Measurements from ENCODE around the gene ESPN. TPM values are rescaled to one million over a fixed set of nuclear protein-coding genes. Genes with fewer than 3 reads are reported as not detected.

ESPN gene
- total RNA-seq, 2 donors from 2014 or later: 4.1 to 10.5 TPM

- Mint-ChIP-seq H3K36me3 (ENCODE audit: low read depth) (no peaks in the 10 kb centered on the region), H3K4me3 (no peak overlapping the region), H3K9me3 (no peaks in the 10 kb centered on the region), H3K27me3 (ENCODE audit: insufficient read depth) (no peaks in the 10 kb centered on the region), H3K4me1 (no peaks in the 10 kb centered on the region), H3K27ac (no peak overlapping the region)
- 83 to 89% methylated on average over 7 of the region's 7 CpGs for WGBS, 2 experiments (ENCODE audit: insufficient coverage in 1 of 2, insufficient read length in 1 of 2)
- Histone ChIP-seq H3K27ac (ENCODE audit: low read depth, low read length) (no peak overlapping the region), H3K9ac (ENCODE audit: extremely low read depth, low read length, poor library complexity, severe bottlenecking) (no peak overlapping the region), H3K27me3 (ENCODE audit: control insufficient read depth, insufficient read depth, low read length, poor library complexity, severe bottlenecking) (no peaks in the 10 kb centered on the region), H3K36me3 (ENCODE audit: control insufficient read depth, insufficient read depth, low read length) (no peaks in the 10 kb centered on the region), H3K4me3 (ENCODE audit: low read length) (no peak overlapping the region), H3K4me1 (ENCODE audit: control insufficient read depth, insufficient read depth, low read length) (no peaks in the 10 kb centered on the region), H3K9me3 (ENCODE audit: control insufficient read depth, low read length) (no peaks in the 10 kb centered on the region)
- TF ChIP-seq CTCF (conservative IDR thresholded peaks at IDR 0.05): no peak
- no peak for DNase-seq
These were observed 82.5 kb downstream of the ESPN start for GRCh38 chr1:6507037-6507428.

DNA sequence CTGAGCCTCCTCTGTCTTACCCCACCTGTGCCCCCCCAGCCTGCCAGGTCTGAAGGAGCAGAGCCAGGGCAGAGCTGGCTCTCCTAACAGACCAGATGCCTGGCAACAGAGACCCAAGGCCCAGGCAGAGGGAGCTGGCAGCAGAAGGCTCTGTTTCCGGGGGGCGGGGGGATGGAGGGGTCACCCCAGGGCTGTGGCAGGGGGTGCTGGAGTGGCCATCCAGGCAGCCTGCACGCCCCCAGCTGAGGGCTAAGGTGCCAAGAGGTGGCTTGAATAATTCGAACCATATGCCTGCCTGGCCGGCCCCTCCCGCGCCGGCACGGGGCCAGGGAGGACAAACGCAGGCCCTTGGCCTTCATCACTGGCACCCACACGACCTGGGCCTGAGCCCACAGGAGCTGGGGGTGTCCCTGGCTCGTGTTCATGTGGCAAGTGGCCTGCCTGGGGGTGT lies 82.9 kb downstream of the ESPN start:
- WGBS, 2 experiments (ENCODE audit: insufficient coverage in 1 of 2, insufficient read length in 1 of 2): 92 to 98% methylated on average over 11 to 12 of the region's 12 CpGs
- TF ChIP-seq CTCF (conservative IDR thresholded peaks at IDR 0.05): no peak

DNA sequence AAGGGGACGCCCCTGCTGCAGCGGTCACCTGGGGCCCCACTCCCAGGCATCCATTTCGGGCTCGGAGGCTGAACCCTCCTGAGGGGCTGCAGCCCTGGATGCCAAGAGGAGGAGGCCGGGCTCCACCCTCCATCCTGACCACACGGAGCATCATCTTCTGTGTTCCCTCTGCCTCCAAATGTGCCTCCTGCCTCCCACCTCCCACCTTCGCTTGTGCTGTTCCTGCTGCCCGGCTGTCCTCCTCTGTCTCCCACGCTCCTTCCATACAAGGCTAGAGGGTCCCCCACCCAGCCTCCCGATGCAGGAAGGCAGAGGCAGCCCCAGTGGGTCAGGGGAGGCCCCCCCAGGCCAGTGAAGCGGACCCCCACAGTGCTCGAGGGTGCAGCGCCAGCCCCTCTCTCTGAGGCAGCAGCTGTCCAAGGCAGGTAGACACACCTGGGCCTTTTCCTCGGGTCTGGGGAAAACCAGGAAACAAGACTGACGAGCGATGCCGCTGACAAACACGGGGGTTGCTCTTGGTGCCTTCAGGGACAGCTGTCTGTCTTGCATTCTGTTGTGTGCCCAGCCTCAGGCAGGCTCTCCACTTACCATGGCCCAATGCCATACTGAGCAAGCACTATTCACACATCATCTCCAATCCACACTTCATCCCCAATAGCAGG lies 83.7 kb downstream of the ESPN start:
- peak; percentile 41 for DNase-seq
- H3K36me3 ChIP-seq (ENCODE audit: control insufficient read depth, insufficient read depth, low read length): no peaks in the 10 kb centered on the region
- no peak overlapping the region for H3K9ac ChIP-seq (ENCODE audit: extremely low read depth, low read length, poor library complexity, severe bottlenecking)
- no peak overlapping the region for H3K4me3 Mint-ChIP-seq
- no peak overlapping the region for H3K27ac Mint-ChIP-seq
- no peaks in the 10 kb centered on the region for H3K27me3 Mint-ChIP-seq (ENCODE audit: insufficient read depth)
- no peak overlapping the region for H3K27ac ChIP-seq (ENCODE audit: low read depth, low read length)
- no peaks in the 10 kb centered on the region for H3K9me3 Mint-ChIP-seq
- no peak overlapping the region for H3K4me3 ChIP-seq (ENCODE audit: low read length)
- H3K27me3 ChIP-seq (ENCODE audit: control insufficient read depth, insufficient read depth, low read length, poor library complexity, severe bottlenecking): no peaks in the 10 kb centered on the region
- WGBS, 2 experiments (ENCODE audit: insufficient coverage in 1 of 2, insufficient read length in 1 of 2): 87 to 93% methylated on average over 8 to 18 of the region's 18 CpGs
- no peaks in the 10 kb centered on the region for H3K36me3 Mint-ChIP-seq (ENCODE audit: low read depth)
- H3K4me1 Mint-ChIP-seq: no peaks in the 10 kb centered on the region
- TF ChIP-seq CTCF (conservative IDR thresholded peaks at IDR 0.05): no peak
- H3K9me3 ChIP-seq (ENCODE audit: control insufficient read depth, low read length): no peaks in the 10 kb centered on the region
- H3K4me1 ChIP-seq (ENCODE audit: control insufficient read depth, insufficient read depth, low read length): no peaks in the 10 kb centered on the region

More for the DNA sequence above, 82.9 kb downstream of the ESPN start:
- H3K9me3 ChIP-seq (ENCODE audit: control insufficient read depth, low read length): no peaks in the 10 kb centered on the region
- Mint-ChIP-seq H3K9me3 (no peaks in the 10 kb centered on the region), H3K4me3 (no peak overlapping the region), H3K4me1 (no peaks in the 10 kb centered on the region), H3K27me3 (ENCODE audit: insufficient read depth) (no peaks in the 10 kb centered on the region), H3K36me3 (ENCODE audit: low read depth) (no peaks in the 10 kb centered on the region), H3K27ac (no peak overlapping the region)
- H3K4me3 ChIP-seq (ENCODE audit: low read length): no peak overlapping the region
- no peaks in the 10 kb centered on the region for H3K36me3 ChIP-seq (ENCODE audit: control insufficient read depth, insufficient read depth, low read length)
- H3K27me3 ChIP-seq (ENCODE audit: control insufficient read depth, insufficient read depth, low read length, poor library complexity, severe bottlenecking): no peaks in the 10 kb centered on the region
- H3K4me1 ChIP-seq (ENCODE audit: control insufficient read depth, insufficient read depth, low read length): no peaks in the 10 kb centered on the region
- no peak overlapping the region for H3K9ac ChIP-seq (ENCODE audit: extremely low read depth, low read length, poor library complexity, severe bottlenecking)
- no peak overlapping the region for H3K27ac ChIP-seq (ENCODE audit: low read depth, low read length)
- DNase-seq: peak; percentile 44
